GM21381 (cell line): ENCODE results near the gene PIGC.
"Not testable (repeated sequence)": the region's sequence is repeated elsewhere in the genome, so short reads cannot be mapped to it uniquely, and the experiment has no call there.

ENCODE experiments used
- ATAC-seq: cut with Tn5 transposase; IDR thresholded peaks from one replicate; pipeline ENCODE4 v1.9.1; 2021; ENCODE audit warnings: mild to moderate bottlenecking, moderate library complexity; ENCODE audit not compliant: unreplicated experiment

The PIGC gene

DNA sequence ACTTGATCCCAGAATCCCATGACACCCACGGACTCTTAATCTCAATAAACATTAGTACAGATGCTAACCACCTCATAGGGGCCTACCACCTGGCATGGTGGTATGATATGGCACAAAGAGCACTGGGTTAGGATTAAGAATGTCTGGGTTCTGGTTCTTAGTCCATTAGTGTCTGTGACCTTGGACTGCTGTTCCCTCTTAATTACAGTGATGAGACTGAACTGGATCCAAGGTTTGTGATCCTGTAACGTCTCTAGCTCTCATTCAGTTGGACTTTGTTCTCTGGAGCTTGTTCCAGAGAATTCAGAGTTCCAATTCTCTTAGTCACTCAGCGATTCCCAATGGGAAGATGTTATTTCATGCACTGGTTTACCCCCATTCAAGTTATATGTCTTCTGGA is 23.6 kb upstream of the PIGC start:
- ATAC-seq: no peak

DNA sequence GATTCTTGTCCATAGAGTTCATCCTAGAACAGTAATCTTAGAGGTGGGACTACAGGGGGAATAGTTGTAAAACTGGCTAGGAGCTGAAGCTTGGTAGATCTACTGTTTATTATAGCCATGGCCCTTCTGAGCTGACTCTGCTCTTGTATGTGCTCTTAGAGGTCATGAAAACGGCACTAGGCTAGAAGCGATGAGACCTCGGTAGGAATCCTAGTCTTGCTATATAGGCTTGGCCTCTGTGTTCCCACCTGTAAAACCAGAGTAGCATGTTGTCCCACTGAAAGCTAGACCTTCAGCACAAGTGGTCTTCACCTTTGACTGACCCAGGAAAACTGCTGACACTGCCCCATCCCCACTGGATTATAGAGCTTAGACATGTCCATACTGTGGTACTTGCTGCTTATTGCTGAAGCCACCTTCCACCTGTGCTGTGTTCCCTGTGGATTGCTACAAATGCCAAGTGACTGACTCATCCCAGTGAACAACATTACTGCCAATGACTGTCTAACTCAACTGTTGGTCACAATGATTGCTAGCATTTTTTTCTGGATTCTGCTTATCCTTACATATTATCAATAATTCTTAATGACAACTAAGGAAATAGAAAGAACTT is 23.0 kb upstream of the PIGC start:
- no peak for ATAC-seq

GRCh38 chr1:172465617-172466016 is 21.7 kb upstream of the PIGC start:
- no peak for ATAC-seq

DNA sequence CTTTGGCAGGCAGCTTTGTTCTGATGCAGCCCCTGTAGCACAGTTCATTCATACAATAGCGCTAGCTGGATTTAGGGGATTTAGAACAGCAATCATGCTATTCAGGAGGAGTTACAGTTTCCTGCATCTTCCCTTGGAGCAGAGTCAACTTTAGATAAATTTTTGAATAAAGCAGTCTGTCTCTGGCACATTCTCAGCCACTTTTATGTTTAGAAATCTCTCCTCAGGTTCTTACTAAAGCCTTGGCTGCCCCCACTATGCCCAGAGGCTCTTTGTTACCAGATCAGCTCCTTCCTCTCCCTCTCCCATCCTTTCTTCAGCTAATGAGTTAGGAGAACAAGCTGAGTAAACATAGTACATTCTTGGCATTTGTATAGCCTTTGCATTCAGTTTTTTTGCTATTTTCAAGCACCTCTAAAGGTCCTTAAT is 17.0 kb upstream of the PIGC start:
- no peak for ATAC-seq

DNA sequence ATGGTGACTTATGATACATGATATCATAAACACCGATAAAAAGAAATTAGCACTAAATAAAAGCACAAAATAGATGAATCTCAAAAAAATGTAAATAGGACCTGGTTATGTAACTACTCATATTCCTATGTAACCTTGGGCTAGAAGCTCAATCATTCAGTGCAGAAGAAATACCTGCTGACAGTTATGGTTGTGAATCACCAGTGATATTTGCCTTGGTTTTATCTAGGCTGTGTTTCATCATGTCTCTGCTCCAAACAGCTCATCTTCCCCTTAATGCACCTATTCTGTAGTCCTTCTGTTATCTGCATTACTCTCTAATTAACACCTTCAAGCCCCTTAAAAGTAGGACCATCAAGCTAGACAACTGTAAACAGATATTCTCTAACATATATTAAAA is 16.3 kb upstream of the PIGC start:
- no peak for ATAC-seq

GRCh38 chr1:172457479-172458130 is 13.7 kb upstream of the PIGC start:
- no peak for ATAC-seq

DNA sequence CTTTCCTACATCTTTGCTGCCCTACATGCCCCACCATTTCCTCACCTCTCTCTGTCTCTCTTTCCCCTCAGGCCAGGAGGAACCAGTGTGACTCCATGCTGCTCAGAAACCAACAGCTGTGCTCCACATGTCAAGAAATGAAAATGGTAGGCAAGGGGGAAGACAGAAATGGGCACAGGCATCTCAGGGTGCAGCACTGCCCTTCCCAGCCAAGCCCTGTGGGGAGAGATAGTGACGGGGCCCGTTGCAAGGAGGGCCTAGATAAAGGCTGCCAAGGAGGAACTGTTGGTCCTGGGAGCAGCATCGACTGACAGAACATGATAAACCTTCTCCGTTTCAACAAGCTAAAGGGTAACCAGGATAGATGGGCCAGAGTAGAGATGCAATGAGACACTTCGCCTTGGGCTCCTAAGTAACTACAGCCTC is 12.5 kb upstream of the PIGC start:
- ATAC-seq: no peak

DNA sequence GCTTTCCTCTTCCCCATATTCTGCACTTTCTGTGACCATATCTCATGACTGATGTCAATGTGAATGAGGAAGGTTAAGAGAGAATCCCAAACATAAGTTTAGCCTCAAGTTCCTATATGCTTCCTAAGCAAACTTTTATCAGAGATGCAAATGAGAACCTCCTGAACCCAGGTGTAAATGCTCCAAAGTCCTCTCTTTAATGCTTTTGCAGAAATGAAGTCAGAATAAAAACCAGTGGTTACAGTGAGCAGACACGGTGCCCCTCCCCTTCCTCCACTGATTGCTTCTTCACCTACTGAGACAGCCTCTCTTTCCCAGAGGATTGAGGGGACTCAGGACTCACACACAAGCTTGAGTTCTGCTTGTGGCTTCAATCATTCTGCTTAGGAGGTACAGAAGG is 11.6 kb upstream of the PIGC start:
- no peak for ATAC-seq

DNA sequence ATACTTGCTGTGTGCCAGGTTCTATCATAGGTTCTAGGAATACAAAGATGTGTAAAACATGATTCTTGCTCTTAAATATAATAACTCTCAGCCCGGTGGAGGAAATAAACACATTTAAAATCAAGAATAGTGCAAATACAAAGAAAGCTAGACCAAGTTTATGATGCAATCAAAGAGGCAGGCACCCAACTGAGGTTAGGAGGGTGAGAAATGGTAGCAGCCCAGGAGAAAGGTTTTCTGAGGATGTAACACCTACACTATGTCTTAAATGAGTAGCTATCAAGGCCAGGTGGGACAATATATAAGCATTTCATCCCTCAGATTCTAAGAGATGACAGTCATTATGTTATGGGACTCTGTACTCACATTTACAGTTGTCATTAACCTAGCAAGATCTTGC is 9.7 kb upstream of the PIGC start:
- ATAC-seq: no peak

DNA sequence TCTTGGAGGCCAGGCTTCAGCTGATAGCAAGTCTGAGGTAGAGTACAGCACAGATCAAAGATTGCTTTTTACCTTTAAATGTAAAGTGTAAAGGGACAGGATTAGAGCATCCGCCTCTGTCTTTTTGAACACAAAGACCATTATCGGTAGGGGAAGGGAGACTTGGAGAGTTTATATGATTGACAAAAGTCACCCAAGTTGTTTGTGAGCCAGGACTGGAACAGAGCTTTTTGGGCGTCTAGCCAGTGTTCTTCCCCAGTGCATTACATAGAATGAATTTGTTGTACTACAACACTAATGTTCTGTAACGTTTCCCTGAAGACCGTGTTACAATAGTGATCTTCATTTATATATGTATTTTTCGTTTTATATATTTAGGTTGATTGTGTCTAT is 9.3 kb upstream of the PIGC start:
- no peak for ATAC-seq

- ATAC-seq: no peak
Observed at GRCh38 chr1:172452536-172453152, 8.8 kb upstream of the PIGC start.

- no peak for ATAC-seq
Observed at GRCh38 chr1:172451002-172451443, 7.2 kb upstream of the PIGC start.

DNA sequence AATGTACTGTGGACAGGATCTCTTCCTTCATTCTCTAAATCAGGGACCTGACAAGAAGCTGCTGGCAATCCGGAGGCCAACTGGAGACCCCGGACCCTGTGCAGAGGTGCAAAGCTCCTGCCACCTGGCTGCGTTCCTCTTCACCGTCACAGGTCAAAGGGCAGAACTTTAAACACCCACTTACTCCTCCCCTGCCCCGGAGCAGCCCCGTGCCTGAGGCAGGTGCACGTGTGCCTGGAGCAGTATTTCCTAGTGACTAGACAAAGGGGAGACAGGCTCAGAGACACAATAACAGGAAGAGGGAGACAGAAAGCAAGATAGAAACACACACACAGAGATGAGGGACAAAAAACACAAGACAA is 6.6 kb upstream of the PIGC start:
- no peak for ATAC-seq

DNA sequence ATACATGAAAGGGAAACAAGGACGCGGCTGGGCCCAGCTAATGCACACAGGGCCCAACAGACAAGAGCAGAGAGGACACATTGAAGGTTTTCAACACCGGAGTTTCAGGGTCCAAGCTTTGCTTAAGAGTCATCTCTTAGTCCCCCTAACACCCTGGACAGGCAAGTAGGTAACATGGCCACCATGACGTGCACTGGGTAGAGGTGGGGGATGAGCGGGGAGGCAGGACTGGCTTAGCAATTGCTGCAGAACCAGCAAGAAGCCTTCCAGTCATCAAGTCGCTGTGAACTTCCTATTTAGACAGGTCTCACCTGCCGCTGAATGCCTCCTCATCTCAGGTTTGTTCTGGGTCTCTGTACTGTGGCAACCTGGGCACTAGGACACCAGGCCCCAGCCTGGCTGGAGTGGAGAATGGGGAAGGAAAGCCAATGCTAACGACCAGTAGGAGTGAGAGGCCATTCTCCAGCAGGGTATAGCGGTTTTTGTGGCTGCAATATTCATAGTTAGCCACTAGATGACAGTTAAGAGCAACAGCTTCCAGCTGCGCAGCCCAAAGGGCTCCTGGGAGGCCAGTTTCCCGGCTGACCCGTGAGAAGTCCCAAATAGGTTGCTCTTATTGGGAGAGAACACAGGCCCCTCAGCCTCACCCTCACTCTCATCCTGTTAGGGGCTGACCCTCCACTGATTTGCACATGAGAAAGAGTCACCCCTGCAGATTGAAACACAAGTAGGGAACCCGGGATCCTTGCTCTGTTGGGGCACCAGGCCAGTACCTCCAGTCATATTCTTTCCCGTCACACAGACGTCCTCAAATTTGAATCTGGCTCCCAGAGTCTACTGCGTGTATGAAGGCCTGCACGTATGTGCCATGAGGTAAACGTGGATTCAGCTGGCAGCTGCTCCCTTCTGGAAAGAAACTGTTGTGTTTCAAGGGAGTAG is 6.0 kb upstream of the PIGC start:
- ATAC-seq: peak; percentile 74

- ATAC-seq: no peak
Observed at GRCh38 chr1:172448995-172449584, 5.2 kb upstream of the PIGC start.

DNA sequence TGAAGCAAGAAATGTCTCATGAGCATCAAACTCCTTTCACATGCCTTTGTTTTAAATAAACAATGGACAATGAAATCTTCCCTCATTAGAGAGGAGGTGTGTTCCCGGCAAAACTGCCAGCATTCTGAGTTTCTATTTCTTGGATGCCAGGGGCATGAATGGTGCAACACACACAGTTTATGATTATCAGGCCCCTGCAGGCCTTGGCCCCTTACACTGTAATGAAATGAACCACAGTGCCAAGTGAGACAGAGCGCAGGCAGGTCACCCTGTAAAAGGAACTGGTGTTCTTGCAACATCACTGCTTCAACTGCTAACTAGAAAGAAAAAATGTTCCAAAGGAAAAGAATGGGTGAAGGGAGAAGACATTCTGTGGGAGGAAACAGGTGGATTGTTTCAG is 3.8 kb upstream of the PIGC start:
- ATAC-seq: no peak

GRCh38 chr1:172446547-172446946 is 2.7 kb upstream of the PIGC start:
- no peak for ATAC-seq

DNA sequence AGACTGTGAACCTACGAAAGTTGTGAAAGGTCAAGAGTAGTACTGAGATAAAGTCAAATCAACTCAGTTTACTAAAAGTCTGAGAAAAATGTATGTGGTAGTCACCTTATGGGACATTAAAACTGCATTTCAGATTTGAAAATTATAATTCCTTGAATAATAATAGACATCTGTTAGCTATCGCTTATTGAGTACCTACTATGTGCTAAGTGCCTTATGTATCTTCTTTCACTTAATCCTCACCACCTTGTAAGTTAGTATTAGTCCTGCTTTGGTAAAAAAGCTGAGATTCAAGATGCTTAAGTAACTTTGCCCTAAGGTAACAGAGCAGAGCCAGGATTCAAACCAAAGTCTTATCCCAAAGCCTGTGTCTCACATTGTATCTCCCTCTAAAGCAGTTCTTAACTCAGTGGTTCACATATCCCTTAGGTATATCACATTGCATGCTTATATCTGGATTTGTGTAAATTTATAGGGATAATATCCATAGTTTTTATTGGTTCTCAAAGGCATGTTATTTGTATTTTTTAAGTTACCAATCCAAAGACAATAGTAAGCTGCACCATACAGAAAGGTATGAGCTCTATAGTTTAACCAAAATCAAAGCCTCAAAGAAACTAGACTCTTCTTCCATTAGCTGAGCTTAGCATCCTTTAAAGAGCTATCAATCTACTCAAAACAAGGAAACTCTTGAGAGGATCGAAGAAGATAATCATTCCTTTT is 865 bp downstream of the PIGC start:
- no peak for ATAC-seq

GRCh38 chr1:172442404-172442803 is 1.5 kb downstream of the PIGC start:
- ATAC-seq: no peak

GRCh38 chr1:172437183-172437582 is 6.7 kb downstream of the PIGC start:
- ATAC-seq: not testable (repeated sequence)
